ENCODE measurements around the gene TCEAL9. TPM values are rescaled to one million over a fixed set of nuclear protein-coding genes. Genes with fewer than 3 reads are reported as not detected.

TCEAL9 gene
- total and polyA plus RNA-seq, 2 of the 4 experiments (the other 2 are of a cell fraction), result 20.3 to 111 TPM

- TF ChIP-seq RFX5 (IDR thresholded peaks at IDR 0.05; ENCODE audit: low read depth, low read length) (no peak), MAFK (IDR thresholded peaks at IDR 0.05; ENCODE audit: low read depth, low read length) (no peak), MXI1 (IDR thresholded peaks at IDR 0.05; ENCODE audit: borderline replicate concordance, low read depth, low read length) (no peak), RAD21 (IDR thresholded peaks at IDR 0.05; ENCODE audit: low read length) (no peak), MAZ (IDR thresholded peaks at IDR 0.05; ENCODE audit: borderline replicate concordance, low read depth, low read length) (no peak), RCOR1 (IDR thresholded peaks at IDR 0.05; ENCODE audit: insufficient replicate concordance, low read length) (no peak)
- TF ChIP-seq, protein P1, sequence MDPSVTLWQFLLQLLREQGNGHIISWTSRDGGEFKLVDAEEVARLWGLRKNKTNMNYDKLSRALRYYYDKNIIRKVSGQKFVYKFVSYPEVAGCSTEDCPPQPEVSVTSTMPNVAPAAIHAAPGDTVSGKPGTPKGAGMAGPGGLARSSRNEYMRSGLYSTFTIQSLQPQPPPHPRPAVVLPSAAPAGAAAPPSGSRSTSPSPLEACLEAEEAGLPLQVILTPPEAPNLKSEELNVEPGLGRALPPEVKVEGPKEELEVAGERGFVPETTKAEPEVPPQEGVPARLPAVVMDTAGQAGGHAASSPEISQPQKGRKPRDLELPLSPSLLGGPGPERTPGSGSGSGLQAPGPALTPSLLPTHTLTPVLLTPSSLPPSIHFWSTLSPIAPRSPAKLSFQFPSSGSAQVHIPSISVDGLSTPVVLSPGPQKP (IDR thresholded peaks at IDR 0.05; ENCODE audit: borderline replicate concordance, low read depth, low read length), result no peak
- CTCF ChIA-PET, result no interaction called here
- H4K91ac ChIP-seq (ENCODE audit: insufficient read depth, low read depth, low read length), result no peak overlapping the region
- H3K9ac ChIP-seq (ENCODE audit: low read depth, low read length), result no peak overlapping the region
- no CpG with 5 or more reads among the region's 2 CpGs for WGBS, 2 experiments (ENCODE audit: extremely low coverage in 2 of 2, insufficient read length in 1 of 2)
- H2AK9ac ChIP-seq (replicated peaks; ENCODE audit: low read depth, low read length, poor library complexity), result no peak overlapping the region
- H3K56ac ChIP-seq (ENCODE audit: extremely low read depth, insufficient read depth, low read length), result no peak overlapping the region
- H3K9me1 ChIP-seq (ENCODE audit: insufficient read depth, low read length), result no peaks in the 10 kb centered on the region
- H2BK15ac ChIP-seq (ENCODE audit: low read depth, low read length), result no peak overlapping the region; the same call in 2 of the 3 replicates
- H3K4ac ChIP-seq (ENCODE audit: low read depth, low read length), result no peak overlapping the region
- H3K9me3 ChIP-seq (ENCODE audit: control insufficient read depth, insufficient read depth, low read length), result no peaks in the 10 kb centered on the region
- no peak overlapping the region for H3K18ac ChIP-seq (ENCODE audit: low read depth, low read length)
- intact Hi-C loops (cut with micrococcal nuclease) (no loop called here), in situ Hi-C loops (cut with MboI; ENCODE audit: low sequenced_read_pairs) (no loop called here), dilution Hi-C loops (cut with HindIII; ENCODE audit: low sequenced_read_pairs, unreplicated experiment) (no loop called here)
- DNase-seq (no peak), ATAC-seq (ENCODE audit: low read depth) (no peak)
- H3K27ac ChIP-seq (ENCODE audit: insufficient read depth, low read length), result no peak overlapping the region
- no peak overlapping the region for H3K4me3 ChIP-seq (ENCODE audit: insufficient read depth, low read depth, low read length)
- no peak overlapping the region for H2AK5ac ChIP-seq (ENCODE audit: low read depth, low read length)
- H4K5ac ChIP-seq (ENCODE audit: low read depth, low read length), result no peak overlapping the region
- no peak overlapping the region for H2AFZ ChIP-seq (replicated peaks; ENCODE audit: low read length, poor library complexity)
- no peak overlapping the region for H2BK20ac ChIP-seq (ENCODE audit: low read depth, low read length)
- H2BK5ac ChIP-seq (ENCODE audit: low read depth, low read length, poor library complexity, severe bottlenecking), result no peak overlapping the region
- H4K20me1 ChIP-seq (ENCODE audit: insufficient read depth, low read length), result no peaks in the 10 kb centered on the region
- H3K36me3 ChIP-seq (ENCODE audit: control insufficient read depth, insufficient read depth, low read length), result peaks cover 2% of the 10 kb centered on the region
- H3K27me3 ChIP-seq (ENCODE audit: control insufficient read depth, insufficient read depth, low read length), result peaks cover 2% of the 10 kb centered on the region; the same call in 1 of the 2 replicates
- H3K14ac ChIP-seq (replicated peaks; ENCODE audit: low read depth, low read length), result no peak overlapping the region
- peaks cover 2% of the 10 kb centered on the region for H3K4me1 ChIP-seq (ENCODE audit: control insufficient read depth, insufficient read depth, low read length)
- POLR2A ChIA-PET (ENCODE audit: unreplicated experiment), result interaction anchor here (0.5 kb wide), 1 partner anchor 718 kb away, joined by 3 read pairs; no protein-coding TSS in a partner anchor
- H2BK120ac ChIP-seq (ENCODE audit: low read depth, low read length), result no peak overlapping the region
- H3K4me2 ChIP-seq (ENCODE audit: low read depth, low read length), result no peak overlapping the region
- no TSS peak for BruUV-seq (replicated peaks)
- H3K79me1 ChIP-seq (ENCODE audit: low read depth in 1 of 2, low read length in 2 of 2), result peaks cover 0 to 8% of the 10 kb centered on the region in 2 experiments; a peak in 2 of 4 replicates
- no peak overlapping the region for H3K23ac ChIP-seq (ENCODE audit: low read depth, low read length)
- H4K8ac ChIP-seq (ENCODE audit: low read depth in 2 of 2, low read length in 2 of 2), result no peak overlapping the region
Observed at GRCh38 chrX:103372886-103373285, 16.6 kb downstream of the TCEAL9 start.

Measured in IMR-90 (cell line).